Stimulated activated CD4-positive, alpha-beta T cell treated with anti-CD3 and anti-CD28 coated beads, Interleukin-1b, Interleukin-23, amount 100 ng/mL, for 24 hours (primary cell): ENCODE data around the gene FBRSL1.

ENCODE experiments used
- DNase-seq, 4 experiments: peaks; one replicate each; pipeline ENCODE4 v3.0.0-alpha.2; 2020; ENCODE audit warnings: low read depth in 4 of 4, low spot score in 1 of 4

FBRSL1 gene

DNA sequence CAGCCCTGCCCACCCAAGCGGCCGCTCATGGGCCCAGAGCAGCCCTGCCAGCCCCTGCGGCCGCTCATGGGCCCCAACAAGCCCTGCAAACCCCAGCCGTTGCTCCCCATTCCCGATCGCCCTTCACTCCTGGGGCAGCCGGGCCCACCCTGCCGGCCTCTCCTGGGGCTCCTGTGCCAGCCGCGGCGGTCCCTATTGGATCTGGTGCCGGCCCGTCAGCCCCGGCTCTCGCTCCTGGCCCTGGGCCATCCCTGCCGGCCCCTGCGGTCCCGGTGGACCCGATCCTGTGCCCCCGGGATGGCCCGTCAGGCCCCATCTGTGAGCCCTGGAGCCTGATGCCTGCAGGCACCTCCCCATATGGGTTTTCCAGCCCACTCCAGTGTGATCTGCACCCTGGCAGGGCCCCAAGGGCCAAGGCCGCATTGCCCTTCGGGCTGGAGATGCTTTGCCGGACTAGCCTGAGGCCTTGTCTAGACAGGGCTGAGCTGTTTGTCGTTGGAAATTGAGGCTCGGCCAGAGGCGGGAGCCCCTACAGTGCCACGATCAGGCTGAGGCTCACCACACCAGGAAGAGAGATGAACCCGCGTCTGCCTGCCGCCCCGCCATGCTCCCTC is 20.3 kb downstream of the FBRSL1 start:
- DNase-seq: no peak

DNA sequence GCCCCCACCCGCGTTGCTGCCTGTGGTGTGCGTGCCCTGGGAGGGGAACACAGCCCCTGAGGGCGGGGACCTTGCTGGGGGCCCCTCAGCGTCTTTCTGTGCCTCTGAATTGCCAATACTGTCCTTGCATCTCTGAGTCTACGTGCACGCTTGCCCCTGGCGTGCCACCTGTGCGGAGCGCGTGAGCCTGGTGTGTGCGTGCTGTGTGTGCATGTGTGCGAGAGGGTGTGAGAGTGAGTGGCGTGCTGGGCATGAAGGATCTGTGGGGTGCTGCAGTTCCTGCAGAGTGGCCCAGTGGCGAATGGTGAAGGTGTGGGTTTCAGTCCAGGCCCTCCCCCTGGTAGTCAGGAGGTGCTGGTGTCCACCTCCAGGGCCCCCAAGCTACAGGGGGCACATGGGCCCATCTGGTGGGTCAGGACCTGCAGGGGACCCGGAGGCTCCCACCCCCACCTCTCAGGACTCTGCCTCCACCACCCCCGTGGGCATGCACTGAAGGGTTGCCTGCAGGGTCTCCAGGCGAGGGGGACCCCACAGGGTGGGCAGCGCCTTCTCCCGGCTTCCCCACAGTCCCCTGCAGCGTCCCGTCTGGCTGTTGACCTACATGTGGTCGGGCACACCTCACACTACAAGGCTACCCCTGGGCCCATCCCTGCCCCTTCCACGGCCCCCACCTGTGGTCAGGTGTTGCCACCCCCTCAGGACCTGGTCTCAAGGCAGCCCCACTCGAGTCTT is 21.0 kb downstream of the FBRSL1 start:
- no peak for DNase-seq

DNA sequence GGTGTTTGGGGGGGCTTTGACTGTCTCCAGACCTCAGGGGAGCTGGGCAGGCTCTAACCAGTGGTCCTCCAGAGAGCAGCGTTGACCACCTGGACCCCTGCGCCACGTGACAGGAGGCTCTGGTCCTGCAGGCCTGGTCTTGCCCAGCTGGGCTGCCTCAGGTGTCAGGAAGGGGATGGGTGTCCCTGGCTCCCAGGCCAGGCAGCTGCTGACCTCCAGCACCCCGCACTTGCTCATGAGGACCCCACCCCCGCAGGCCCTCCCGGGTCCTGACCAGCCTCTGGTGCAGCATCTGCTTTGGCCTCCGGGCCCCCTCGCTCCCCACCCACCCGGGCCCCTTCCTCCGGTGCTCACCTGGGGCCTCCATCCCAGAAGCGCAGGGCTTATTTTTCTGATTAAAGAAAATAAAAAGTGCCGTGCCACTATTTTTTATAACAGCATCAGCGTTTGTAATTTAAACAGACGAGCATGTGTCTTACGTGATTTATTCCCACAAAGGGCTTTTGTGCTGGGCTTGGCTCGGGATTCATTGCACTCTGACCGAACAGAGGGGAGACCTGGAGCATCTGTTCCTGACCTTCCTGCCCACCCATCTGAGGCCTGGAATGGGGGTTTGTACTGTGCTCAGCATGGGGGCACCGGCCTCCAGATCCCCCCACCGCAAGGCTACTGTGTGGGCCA is 21.7 kb downstream of the FBRSL1 start:
- DNase-seq: no peak

GRCh38 chr12:132512197-132513069 is 22.5 kb downstream of the FBRSL1 start:
- DNase-seq: no peak

GRCh38 chr12:132513070-132513398 is 23.1 kb downstream of the FBRSL1 start:
- no peak for DNase-seq

- DNase-seq: no peak
Measured at GRCh38 chr12:132513458-132514135, 23.6 kb downstream of the FBRSL1 start.

DNA sequence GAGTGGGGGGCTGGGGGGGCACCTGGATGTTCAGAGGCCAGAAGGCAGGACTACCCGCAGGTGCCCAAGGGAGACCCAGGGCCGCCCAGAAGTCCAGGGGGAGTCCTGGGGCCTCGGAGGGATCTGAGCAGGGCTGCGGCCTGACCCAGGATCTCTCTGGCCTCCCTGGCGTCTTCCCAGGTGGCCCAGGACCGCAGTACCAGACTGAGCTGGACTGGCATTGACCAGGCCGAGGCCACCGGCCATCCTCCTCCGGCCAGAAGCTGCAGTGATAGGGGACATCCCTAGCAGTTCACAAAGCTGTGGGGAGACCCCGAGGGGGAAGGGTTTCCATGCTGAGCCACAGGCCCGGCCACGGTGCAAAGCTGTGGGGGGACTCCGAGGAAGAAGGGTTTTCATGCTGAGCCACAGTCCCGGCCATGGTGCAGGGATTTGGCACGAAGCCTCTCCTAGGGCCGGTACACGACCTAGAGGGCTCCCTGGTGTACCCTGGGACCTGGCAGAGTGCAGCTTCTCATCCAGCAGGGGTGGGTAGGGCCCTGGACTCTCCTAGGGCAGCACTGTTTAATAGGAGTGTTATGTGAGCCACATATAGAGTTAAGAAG is 24.4 kb downstream of the FBRSL1 start:
- no peak for DNase-seq

DNA sequence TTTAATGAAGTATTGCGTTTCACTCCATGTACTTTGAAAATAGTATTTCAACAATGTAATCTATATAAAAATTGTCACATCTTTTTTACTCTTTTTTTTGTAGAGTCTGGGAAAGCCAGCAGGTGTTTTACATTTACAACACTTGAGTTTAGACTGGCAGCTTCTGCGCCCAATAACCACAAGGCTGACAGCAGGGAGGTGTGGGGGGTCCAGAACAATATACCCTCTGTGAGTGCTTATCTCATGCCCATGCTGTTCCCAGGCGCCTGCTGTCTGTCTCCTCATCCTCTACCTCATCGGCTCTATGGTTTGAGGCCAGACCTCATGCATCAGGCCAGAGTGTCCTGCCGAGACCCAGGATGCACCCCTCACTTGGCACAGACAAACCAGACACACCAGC is 24.9 kb downstream of the FBRSL1 start:
- no peak for DNase-seq

- DNase-seq: no peak
Measured at GRCh38 chr12:132516095-132517012, 26.4 kb downstream of the FBRSL1 start.

- no peak for DNase-seq
Measured at GRCh38 chr12:132517013-132517739, 27.2 kb downstream of the FBRSL1 start.

DNA sequence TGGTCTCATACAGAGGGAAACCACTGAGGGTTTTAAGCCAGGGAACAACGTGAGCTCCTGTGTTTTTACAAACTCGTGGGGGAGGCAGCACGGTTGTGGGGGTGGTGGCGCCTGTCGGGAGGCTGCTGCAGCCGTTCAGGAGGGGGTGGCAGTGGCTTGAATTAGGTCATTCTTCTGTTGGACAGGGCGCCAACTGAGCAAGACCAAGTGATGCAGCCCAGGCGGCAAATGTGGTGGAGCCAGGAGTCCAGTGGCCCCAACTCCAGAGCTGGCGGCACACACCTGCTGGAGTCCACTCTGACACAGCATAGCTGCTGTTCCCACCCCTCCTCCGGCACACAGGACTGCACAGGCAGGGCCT is 27.8 kb downstream of the FBRSL1 start:
- no peak for DNase-seq

GRCh38 chr12:132518354-132518992 is 28.5 kb downstream of the FBRSL1 start:
- DNase-seq: no peak

DNA sequence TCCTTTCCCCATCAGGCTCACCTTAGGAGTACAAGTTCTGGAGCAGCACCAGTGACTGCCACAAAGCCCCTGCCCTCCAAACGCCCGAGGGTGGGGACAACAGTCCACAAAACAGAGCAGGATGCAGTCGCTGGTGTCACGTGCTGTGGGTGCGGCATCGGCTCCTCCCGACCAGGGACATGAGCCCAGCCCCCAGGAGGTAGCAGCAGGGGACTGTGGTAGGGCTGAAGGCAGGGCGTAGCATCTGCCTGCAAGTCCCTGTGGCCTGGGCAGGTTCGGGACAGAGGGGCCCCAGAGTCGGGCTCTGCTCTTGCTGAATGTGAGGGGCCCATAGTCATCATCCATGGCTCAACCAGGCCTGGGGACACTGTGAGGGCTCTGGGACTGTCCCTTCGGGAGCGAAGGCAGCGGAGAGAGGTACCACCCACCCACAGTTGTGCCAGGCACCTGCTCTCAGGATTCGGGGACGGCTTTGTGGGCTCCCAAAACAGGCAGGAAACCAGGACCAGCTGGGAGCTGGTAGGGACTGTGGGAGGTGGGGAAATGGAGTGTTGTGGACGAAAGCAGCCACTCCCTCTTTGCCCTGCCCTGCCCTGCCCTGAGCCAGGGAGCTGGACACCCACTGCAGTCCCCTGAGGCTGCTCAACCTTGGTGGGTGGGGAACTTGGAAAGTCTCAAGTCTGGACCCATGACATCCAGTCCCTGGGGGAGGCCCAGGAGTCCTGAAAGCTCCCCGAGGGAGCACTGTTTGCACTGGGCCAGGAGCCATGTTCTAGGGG is 30.7 kb downstream of the FBRSL1 start:
- no peak for DNase-seq

DNA sequence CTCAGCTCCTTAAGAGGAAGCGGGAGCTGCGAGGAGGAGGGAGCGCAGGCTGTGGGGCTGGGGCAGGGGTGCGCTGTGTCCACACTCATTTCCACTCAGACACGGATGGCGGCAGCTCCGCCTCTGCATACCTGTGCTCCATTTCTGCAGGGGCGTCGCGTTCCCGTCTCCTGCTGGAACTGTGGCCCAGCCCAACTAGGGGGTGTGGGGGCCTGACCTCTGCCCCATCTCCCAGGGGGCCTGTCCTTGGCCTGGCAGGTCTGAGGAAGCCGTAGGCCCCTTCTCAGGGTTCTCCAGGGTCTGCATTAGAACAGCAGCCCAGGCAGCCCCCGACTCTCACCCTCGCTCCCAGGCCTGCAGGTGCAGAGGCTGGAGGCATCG is 31.2 kb downstream of the FBRSL1 start:
- no peak for DNase-seq

- no peak for DNase-seq
Measured at GRCh38 chr12:132521712-132522292, 31.9 kb downstream of the FBRSL1 start.

GRCh38 chr12:132522592-132523380 is 32.8 kb downstream of the FBRSL1 start:
- DNase-seq: no peak
